AG04450 (cell line): ENCODE results near the gene SPATS1. TPM values are rescaled to one million over a fixed set of nuclear protein-coding genes. Genes with fewer than 3 reads are reported as not detected.

Experiments used
- CTCF ChIA-PET: fragments of 300-600, 350-600 bp; formaldehyde crosslinking; extraction: SDS; loops from one replicate; lab custom pipeline; 2022; ENCODE audit warnings: antibody characterized with exemption, inconsistent platforms; lab: Charles Lee
- POLR2A ChIA-PET: fragments of 350-600 bp; formaldehyde crosslinking; extraction: SDS; loops from one replicate; lab custom pipeline; 2021; ENCODE audit warnings: antibody characterized with exemption, inconsistent platforms; lab: Yijun Ruan, JAX
- DNase-seq: peaks from one replicate; pipeline ENCODE4 v3.0.0-alpha.2; 2011; ENCODE audit warnings: low read depth, low spot score
- H3K27ac ChIP-seq: one replicate; pipeline ENCODE4 v1.5.1; 2012; ENCODE audit warnings: low read depth, low read length, control low read depth
- H3K27me3 ChIP-seq: one replicate; pipeline ENCODE4 v1.6.0; 2012; ENCODE audit warnings: low read length; ENCODE audit not compliant: control insufficient read depth, insufficient read depth
- H3K4me3 ChIP-seq: 2 replicates; pipeline ENCODE4 v1.5.1; 2011; ENCODE audit warnings: mild to moderate bottlenecking, low read depth, low read length, control low read depth
- H3K9me3 ChIP-seq: 2 replicates; pipeline ENCODE4 v1.5.1; 2012; ENCODE audit warnings: low read length; ENCODE audit not compliant: control insufficient read depth, insufficient read depth
- polyA plus RNA-seq: library from polyadenylated mRNA; depleted of rRNA; stranded (reverse); fragments of >200 nt; gene quantifications from 2 replicates; pipeline ENCODE4 v1.2.3, GENCODE V29; 2011; rRNA removed
- TF ChIP-seq, protein P1 (sequence below): IDR thresholded peaks from 2 replicates; pipeline ENCODE4 v1.5.1; 2011; ENCODE audit warnings: low read depth, low read length, control low read depth, inconsistent platforms

The SPATS1 gene
- polyA plus RNA-seq, 1 experiment: not detected

DNA sequence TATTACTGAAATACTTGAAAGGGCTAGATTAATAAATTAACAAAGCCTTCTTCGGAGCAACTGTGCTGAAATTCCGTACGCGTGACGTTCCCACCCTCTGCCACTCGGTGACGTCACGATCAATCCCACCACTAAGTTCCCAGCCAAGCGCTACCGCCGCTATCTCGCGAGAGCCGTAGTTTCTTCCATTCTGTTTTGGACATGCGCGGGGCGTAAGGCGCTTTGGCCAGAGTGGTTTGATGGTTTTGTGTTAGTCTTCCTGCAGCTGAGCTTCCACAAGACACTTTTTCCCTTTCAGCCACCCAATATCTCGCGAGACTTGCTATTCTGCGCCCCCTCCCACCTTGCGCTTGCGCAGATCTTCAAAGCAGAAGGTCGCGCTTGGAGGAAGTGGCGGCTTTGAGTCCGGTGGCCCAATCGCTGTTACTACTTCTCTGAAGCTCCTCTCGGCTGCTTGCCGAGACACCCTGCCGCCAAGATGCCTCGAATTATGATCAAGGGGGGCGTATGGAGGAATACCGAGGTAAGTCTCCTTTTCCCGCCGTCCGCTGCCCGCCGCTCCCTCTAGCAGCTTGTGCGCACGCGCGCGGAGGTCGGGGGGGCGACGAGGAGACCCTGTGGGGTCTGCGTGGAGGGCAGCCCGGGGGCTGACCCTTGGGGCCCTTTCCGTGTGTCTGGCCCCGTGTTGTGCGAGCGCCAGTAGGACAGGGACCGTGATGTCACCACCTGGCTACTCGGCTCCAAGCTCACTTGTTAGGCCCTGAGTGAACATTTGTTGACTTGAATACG, 45.1 kb downstream of the SPATS1 start, which contains the start of gene CDC5L:
Gene CDC5L (plus strand): TSS at position 361 of the 789 bp plus-strand sequence. CDS start 118 bp downstream, at position 479.
- H3K27me3 ChIP-seq: peaks cover 2% of the 10 kb centered on the region
- TF ChIP-seq, protein P1, sequence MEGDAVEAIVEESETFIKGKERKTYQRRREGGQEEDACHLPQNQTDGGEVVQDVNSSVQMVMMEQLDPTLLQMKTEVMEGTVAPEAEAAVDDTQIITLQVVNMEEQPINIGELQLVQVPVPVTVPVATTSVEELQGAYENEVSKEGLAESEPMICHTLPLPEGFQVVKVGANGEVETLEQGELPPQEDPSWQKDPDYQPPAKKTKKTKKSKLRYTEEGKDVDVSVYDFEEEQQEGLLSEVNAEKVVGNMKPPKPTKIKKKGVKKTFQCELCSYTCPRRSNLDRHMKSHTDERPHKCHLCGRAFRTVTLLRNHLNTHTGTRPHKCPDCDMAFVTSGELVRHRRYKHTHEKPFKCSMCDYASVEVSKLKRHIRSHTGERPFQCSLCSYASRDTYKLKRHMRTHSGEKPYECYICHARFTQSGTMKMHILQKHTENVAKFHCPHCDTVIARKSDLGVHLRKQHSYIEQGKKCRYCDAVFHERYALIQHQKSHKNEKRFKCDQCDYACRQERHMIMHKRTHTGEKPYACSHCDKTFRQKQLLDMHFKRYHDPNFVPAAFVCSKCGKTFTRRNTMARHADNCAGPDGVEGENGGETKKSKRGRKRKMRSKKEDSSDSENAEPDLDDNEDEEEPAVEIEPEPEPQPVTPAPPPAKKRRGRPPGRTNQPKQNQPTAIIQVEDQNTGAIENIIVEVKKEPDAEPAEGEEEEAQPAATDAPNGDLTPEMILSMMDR: no peak
- CTCF ChIA-PET: interaction anchor here (1.2 to 1.4 kb wide), 3 partner anchors 75 to 131 kb away, joined by 3 to 5 read pairs (median 4); partner anchors contain the start of gene AARS2
- DNase-seq: peak; percentile 99
- H3K27ac ChIP-seq: peak within 1 kb of the TSS; percentile 87
- POLR2A ChIA-PET: interaction anchor here (0.6 to 0.8 kb wide), 2 partner anchors 21 to 119 kb away, joined by 3 to 7 read pairs; no protein-coding TSS in a partner anchor
- H3K9me3 ChIP-seq: no peaks in the 10 kb centered on the region
- H3K4me3 ChIP-seq: peak within 1 kb of the TSS; percentile 91

DNA sequence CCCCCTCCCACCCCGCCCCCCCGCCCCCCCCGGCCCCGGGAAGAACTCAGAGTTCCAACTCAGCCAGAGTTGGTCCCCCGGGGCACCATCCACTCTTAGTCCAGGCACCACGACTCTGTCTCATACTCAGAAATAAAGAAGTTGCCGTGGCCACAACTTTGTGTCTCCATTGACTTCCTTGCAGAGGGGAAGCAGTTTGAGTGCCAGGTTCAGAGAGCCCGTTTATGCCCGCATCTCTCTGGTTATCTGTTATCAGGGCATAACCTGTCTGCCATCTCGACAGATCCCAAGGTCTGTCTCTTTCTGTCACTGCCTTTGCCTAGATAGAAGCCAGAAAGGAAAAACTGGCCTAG, 45.7 kb downstream of the SPATS1 start:
- H3K27me3 ChIP-seq: peaks cover 2% of the 10 kb centered on the region
- TF ChIP-seq, protein P1: no peak
- ChIA-PET CTCF (interaction anchor here (1.2 kb wide), 1 partner anchor 131 kb away, joined by 3 read pairs; no protein-coding TSS in a partner anchor), POLR2A (interaction anchor here (0.6 to 0.8 kb wide), 2 partner anchors 22 to 120 kb away, joined by 3 to 7 read pairs; no protein-coding TSS in a partner anchor)
- no peak for DNase-seq
- H3K27ac ChIP-seq: no peak overlapping the region
- H3K9me3 ChIP-seq: no peaks in the 10 kb centered on the region
- peak overlapping the region; percentile 91 for H3K4me3 ChIP-seq

- Histone ChIP-seq H3K4me3 (peak overlapping the region; percentile 91), H3K27me3 (no peaks in the 10 kb centered on the region), H3K27ac (no peak overlapping the region), H3K9me3 (no peaks in the 10 kb centered on the region)
- DNase-seq: no peak
- ChIA-PET CTCF (no interaction called here), POLR2A (no interaction called here)
- TF ChIP-seq, protein P1: no peak
Measured at GRCh38 chr6:44388887-44389286, 46.4 kb downstream of the SPATS1 start.

- POLR2A ChIA-PET: no interaction called here
- Histone ChIP-seq H3K27ac (no peak overlapping the region), H3K9me3 (no peaks in the 10 kb centered on the region), H3K27me3 (no peaks in the 10 kb centered on the region), H3K4me3 (no peak overlapping the region)
- no peak for DNase-seq
- CTCF ChIA-PET: no interaction called here
- TF ChIP-seq, protein P1: no peak
Measured at GRCh38 chr6:44390158-44390683, 47.8 kb downstream of the SPATS1 start.

Other genes with a start within 250 kb of the SPATS1 start
- gene MRPL14, start 215.2 kb upstream of the SPATS1 start, polyA plus RNA-seq: 57.3 and 64.1 TPM in 2 replicates
- 39.4 and 42.1 TPM in 2 replicates for gene TMEM63B, start 215.1 kb upstream of the SPATS1 start, polyA plus RNA-seq
- gene CAPN11, start 183.8 kb upstream of the SPATS1 start, polyA plus RNA-seq: 0.04 and 0.09 TPM in 2 replicates
- not detected in 2 replicates for gene MYMX, start 125.7 kb upstream of the SPATS1 start, polyA plus RNA-seq
- gene SLC29A1, start 119.1 kb upstream of the SPATS1 start, polyA plus RNA-seq: 13.2 and 14.9 TPM in 2 replicates
- gene HSP90AB1, start 95.5 kb upstream of the SPATS1 start, polyA plus RNA-seq: 792 and 943 TPM in 2 replicates
- gene SLC35B2, start 85.1 kb upstream of the SPATS1 start, polyA plus RNA-seq: 83.5 and 107 TPM in 2 replicates
- gene NFKBIE, start 77.1 kb upstream of the SPATS1 start, polyA plus RNA-seq: 13.7 and 17.0 TPM in 2 replicates
- gene TMEM151B, start 72.2 kb upstream of the SPATS1 start, polyA plus RNA-seq: not detected in 2 replicates
- gene AARS2, start 29.3 kb upstream of the SPATS1 start, polyA plus RNA-seq: 5.8 and 6.2 TPM in 2 replicates
- 14.5 and 22.4 TPM in 2 replicates for gene CDC5L, start 45.1 kb downstream of the SPATS1 start, polyA plus RNA-seq